UCSD-AML1 (cell line): Measurements from ENCODE around the gene ZNF428.
"Not testable (repeated sequence)": the region's sequence is repeated elsewhere in the genome, so short reads cannot be mapped to it uniquely, and the experiment has no call there.

ENCODE experiments used
- DNase-seq: peaks from one replicate; lab custom pipeline; 2025; ENCODE audit not compliant: unreplicated experiment; lab: John Stamatoyannopoulos, UW

ZNF428 gene

GRCh38 chr19:43620061-43621001, 902 bp upstream of the ZNF428 start:
- DNase-seq: no peak

GRCh38 chr19:43618921-43619261, 538 bp downstream of the ZNF428 start:
- peak; percentile 83 for DNase-seq

- no peak for DNase-seq
Measured at GRCh38 chr19:43616954-43617353, 2.5 kb downstream of the ZNF428 start.

GRCh38 chr19:43616306-43616705, 3.1 kb downstream of the ZNF428 start:
- no peak for DNase-seq

GRCh38 chr19:43612374-43612773, 7.1 kb downstream of the ZNF428 start:
- no peak for DNase-seq

GRCh38 chr19:43611788-43612187, 7.6 kb downstream of the ZNF428 start, which contains the start of gene SRRM5:
SRRM5 (plus strand) TSS chr19:43612088; CDS start chr19:43612122, 34 bp downstream.
- no peak for DNase-seq

- DNase-seq: no peak
Measured at GRCh38 chr19:43610493-43610892, 8.9 kb downstream of the ZNF428 start.

- DNase-seq: no peak
Measured at GRCh38 chr19:43609872-43610271, 9.6 kb downstream of the ZNF428 start.

GRCh38 chr19:43607238-43608205, 11.9 kb downstream of the ZNF428 start:
- no peak for DNase-seq

- DNase-seq: no peak
Measured at GRCh38 chr19:43606569-43607229, 12.7 kb downstream of the ZNF428 start.

GRCh38 chr19:43605875-43606568, 13.4 kb downstream of the ZNF428 start:
- no peak for DNase-seq

- not testable (repeated sequence) for DNase-seq
Measured at GRCh38 chr19:43600326-43600725, 19.1 kb downstream of the ZNF428 start.

GRCh38 chr19:43599635-43600295, 19.7 kb downstream of the ZNF428 start:
- DNase-seq: no peak

GRCh38 chr19:43598445-43599240, 20.8 kb downstream of the ZNF428 start:
- DNase-seq: no peak

GRCh38 chr19:43597876-43598275, 21.6 kb downstream of the ZNF428 start:
- DNase-seq: no peak

GRCh38 chr19:43596842-43597461, 22.5 kb downstream of the ZNF428 start:
- DNase-seq: peak; percentile 18

- peak; percentile 100 for DNase-seq
Measured at GRCh38 chr19:43595999-43596841, 23.2 kb downstream of the ZNF428 start, which contains the start of the genes IRGQ and ZNF576. IRGQ (minus strand) TSS chr19:43596134; CDS start chr19:43595338, 796 bp downstream. ZNF576 (plus strand) TSS chr19:43596595; CDS start chr19:43597109, 514 bp downstream.

GRCh38 chr19:43595605-43595998, 23.8 kb downstream of the ZNF428 start:
- DNase-seq: no peak
